Colonic mucosa (tissue), 4 donors: ENCODE results near the gene SRXN1. TPM values are rescaled to one million over a fixed set of nuclear protein-coding genes. Genes with fewer than 3 reads are reported as not detected.

Experiments
- DNase-seq: peaks from one replicate; pipeline ENCODE4 v3.0.0-alpha.2; 2020
- H3K27ac ChIP-seq: fragments of 200-600 bp; one replicate; pipeline ENCODE4 v1.8.0; 2021
- H3K27me3 ChIP-seq: fragments of 200-600 bp; one replicate; pipeline ENCODE4 v1.8.0; 2021
- H3K36me3 ChIP-seq: fragments of 200-600 bp; one replicate; pipeline ENCODE4 v1.8.0; 2021
- H3K4me1 ChIP-seq: fragments of 200-600 bp; one replicate; pipeline ENCODE4 v1.8.0; 2021; ENCODE audit warnings: mild to moderate bottlenecking
- H3K4me3 ChIP-seq: fragments of 200-600 bp; one replicate; pipeline ENCODE4 v1.8.0; 2021
- H3K9ac ChIP-seq, 2 donors: one replicate each; pipeline ENCODE4 v1.7.0; 2013; ENCODE audit warnings: control low read depth in 2 of 2, low read depth in 2 of 2, low read length in 2 of 2
- H3K9me3 ChIP-seq: fragments of 200-600 bp; one replicate; pipeline ENCODE4 v1.8.0; 2021
- CTCF ChIP-seq: fragments of 200-600 bp; IDR thresholded peaks from one replicate; pipeline ENCODE4 v1.8.0; 2022; ENCODE audit warnings: antibody characterized with exemption, mild to moderate bottlenecking
- intact Hi-C: fragments of 100-400 bp; cut with DNase I; formaldehyde crosslinking; loops from one replicate; pipeline ENCODE4 v1.14.1; 2022
- total RNA-seq, 2 donors: library from RNA; stranded (reverse); fragmentation: NEBNext Ultra II Directional in 1 of 2; extraction: Animal tissue kit (Norgen Biotek cat#: 25700) in 1 of 2; gene quantifications; one replicate each; pipeline ENCODE4 v1.2.1, GENCODE V29; 2021
- donor health status: healthy.
- donor health status: DM: no; HTN: no; CAD: no.
- donor health status: DM: no; HTN: no; CAD: no.

The SRXN1 gene
- total RNA-seq, 2 donors from 2014 or later = 20.8 to 25.3 TPM

DNA sequence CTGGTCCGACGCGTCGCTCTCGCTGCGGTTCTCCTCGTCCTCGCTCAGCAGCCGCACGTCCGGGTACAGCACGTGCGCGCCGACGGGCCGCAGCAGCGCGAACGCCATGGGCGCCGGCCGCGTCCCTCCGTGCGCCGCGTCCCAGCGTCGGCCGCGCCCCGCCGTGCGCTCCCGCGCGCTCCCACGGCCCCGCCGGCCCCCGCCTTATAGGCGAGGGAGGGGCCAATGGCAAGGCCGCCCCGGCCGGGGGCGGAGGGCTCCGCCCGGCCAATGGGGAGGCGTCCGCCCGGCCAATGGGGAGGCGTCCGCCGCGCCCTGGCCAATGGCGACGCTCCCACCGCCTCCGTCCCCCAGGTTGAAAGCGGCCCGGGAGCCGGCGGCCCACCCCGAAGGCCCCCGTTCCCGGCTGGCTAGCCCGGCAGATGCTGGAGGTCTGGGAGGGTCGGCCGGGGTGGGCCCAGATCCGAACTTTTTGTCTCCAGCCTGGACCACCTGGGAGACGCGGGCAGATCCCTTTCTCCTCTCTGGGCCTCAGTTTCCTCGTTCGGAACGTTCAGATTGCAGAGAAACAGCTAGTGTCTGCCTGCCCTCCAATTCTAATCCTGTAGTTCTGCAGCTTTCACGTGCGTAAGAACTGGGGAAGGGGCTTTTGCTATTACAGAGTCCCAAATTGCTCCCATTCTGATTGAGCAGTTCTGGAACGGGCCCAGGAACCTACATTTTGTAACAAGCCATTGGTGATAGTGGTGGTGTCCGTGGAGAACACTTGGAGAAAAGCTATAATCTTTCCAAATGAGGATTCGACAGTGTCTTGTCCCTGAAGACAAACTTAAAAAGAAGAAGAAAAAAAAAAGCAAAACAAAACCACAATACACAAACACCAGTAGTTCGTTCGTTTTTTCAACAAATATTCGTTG is 42.6 kb downstream of the SRXN1 start, which contains the start of gene TCF15:
TCF15 (minus strand) TSS at position 180 of the 917 bp plus-strand sequence; CDS start at position 108, 72 bp downstream.
- H3K4me3 ChIP-seq = no peak within 1 kb of the TSS
- DNase-seq = no peak

GRCh38 chr20:609371-609964 is 43.5 kb downstream of the SRXN1 start:
- no peaks in the 10 kb centered on the region for H3K4me1 ChIP-seq
- no peak for DNase-seq
- H3K4me3 ChIP-seq = no peak overlapping the region
- H3K27me3 ChIP-seq = peaks cover 34% of the 10 kb centered on the region
- H3K9ac ChIP-seq = peak overlapping the region in 1 of 2 donors; percentile 24
- no peak overlapping the region for H3K27ac ChIP-seq
- intact Hi-C loops = no loop called here
- no peaks in the 10 kb centered on the region for H3K9me3 ChIP-seq
- H3K36me3 ChIP-seq = no peaks in the 10 kb centered on the region
- TF ChIP-seq CTCF = no peak

More for the DNA sequence above, 42.6 kb downstream of the SRXN1 start, which contains the start of gene TCF15:
- H3K27me3 ChIP-seq = peaks cover 34% of the 10 kb centered on the region
- TF ChIP-seq CTCF = no peak
- no peaks in the 10 kb centered on the region for H3K9me3 ChIP-seq
- no peak within 1 kb of the TSS for H3K27ac ChIP-seq
- no peaks in the 10 kb centered on the region for H3K4me1 ChIP-seq
- peak within 1 kb of the TSS in 1 of 2 donors; percentile 24 for H3K9ac ChIP-seq
- intact Hi-C loops = no loop called here
- H3K36me3 ChIP-seq = no peaks in the 10 kb centered on the region

- Histone ChIP-seq H3K36me3 (no peaks in the 10 kb centered on the region), H3K4me3 (no peak overlapping the region), H3K27ac (no peak overlapping the region), H3K9me3 (no peaks in the 10 kb centered on the region), H3K27me3 (peaks cover 34% of the 10 kb centered on the region), H3K9ac (no peak overlapping the region), H3K4me1 (no peaks in the 10 kb centered on the region)
- intact Hi-C loops = no loop called here
- DNase-seq = no peak
- TF ChIP-seq CTCF = no peak
Measured at GRCh38 chr20:608970-609369, 44.0 kb downstream of the SRXN1 start.

- Histone ChIP-seq H3K9ac (no peak overlapping the region), H3K27me3 (peaks cover 34% of the 10 kb centered on the region), H3K4me3 (no peak overlapping the region), H3K36me3 (no peaks in the 10 kb centered on the region), H3K9me3 (no peaks in the 10 kb centered on the region), H3K27ac (no peak overlapping the region), H3K4me1 (no peaks in the 10 kb centered on the region)
- intact Hi-C loops = no loop called here
- TF ChIP-seq CTCF = no peak
- DNase-seq = no peak
Measured at GRCh38 chr20:607476-607875, 45.5 kb downstream of the SRXN1 start.

DNA sequence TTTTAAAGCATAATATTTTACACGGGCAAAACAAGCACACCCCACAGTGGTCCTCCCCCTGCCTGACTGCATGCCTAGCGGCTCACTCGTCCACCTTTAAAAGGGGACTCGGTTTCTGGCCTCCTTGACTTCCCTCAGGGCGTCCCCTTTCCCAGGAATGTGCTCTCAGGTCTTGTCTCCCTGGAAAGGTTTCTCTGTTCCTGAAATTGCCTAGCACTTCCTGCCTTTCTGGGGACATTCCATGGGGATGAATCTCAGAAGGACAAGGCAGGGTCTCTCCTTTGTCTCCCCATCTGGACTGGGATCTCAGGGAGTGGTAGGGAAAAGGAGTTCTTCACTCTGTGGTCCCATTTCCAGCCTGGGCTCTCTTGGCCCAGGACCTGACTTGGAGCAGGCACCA is 47.8 kb downstream of the SRXN1 start:
- TF ChIP-seq CTCF = no peak

More for the DNA sequence above, 47.8 kb downstream of the SRXN1 start:
- Histone ChIP-seq H3K27ac (no peak overlapping the region), H3K4me1 (no peaks in the 10 kb centered on the region), H3K4me3 (no peak overlapping the region), H3K9ac (no peak overlapping the region), H3K36me3 (no peaks in the 10 kb centered on the region), H3K9me3 (no peaks in the 10 kb centered on the region), H3K27me3 (peaks cover 14% of the 10 kb centered on the region)
- no peak for DNase-seq
- intact Hi-C loops = no loop called here
